Effector memory CD8-positive, alpha-beta T cell (primary cell): ENCODE data around the gene CACNA2D2.

Experiments used
- ATAC-seq: fragments of 150-1000 bp; cut with Tn5 transposase; replicated peaks from 2 replicates; pipeline ENCODE4 v1.10.0; 2021; ENCODE audit warnings: mild to moderate bottlenecking, moderate library complexity
- DNase-seq, 3 experiments: peaks; one replicate each; pipeline ENCODE4 v3.0.0; 2021
- H3K27ac Mint-ChIP-seq, 2 donors: one replicate each; pipeline ENCODE4 v1.8.0; 2022; ENCODE audit warnings: mild to moderate bottlenecking in 2 of 2, mixed read lengths in 2 of 2, moderate library complexity in 2 of 2
- H3K27me3 Mint-ChIP-seq, 2 donors: one replicate each; pipeline ENCODE4 v1.8.0; 2022; ENCODE audit warnings: mixed read lengths in 2 of 2
- H3K36me3 Mint-ChIP-seq: one replicate; pipeline ENCODE4 v1.8.0; 2022; ENCODE audit warnings: mild to moderate bottlenecking, moderate library complexity, mixed read lengths; ENCODE audit not compliant: insufficient read depth
- H3K4me1 Mint-ChIP-seq, 2 donors: one replicate each; pipeline ENCODE4 v1.8.0; 2022; ENCODE audit warnings: low read depth in 2 of 2, mixed read lengths in 2 of 2
- H3K4me3 Mint-ChIP-seq, 2 donors: one replicate each; pipeline ENCODE4 v1.8.0; 2022; ENCODE audit warnings: mild to moderate bottlenecking in 2 of 2, mixed read lengths in 2 of 2, moderate library complexity in 2 of 2
- H3K9me3 Mint-ChIP-seq, 2 donors: one replicate each; pipeline ENCODE4 v1.8.0; 2022; ENCODE audit warnings: mixed read lengths in 2 of 2
- total RNA-seq, 9 experiments: gene quantifications; one replicate each; lab custom pipeline; 2026; lab: John Stamatoyannopoulos, UW

Gene CACNA2D2
- total RNA-seq = 0.55 to 63.3 (median 3.2) reads per million in 9 experiments

DNA sequence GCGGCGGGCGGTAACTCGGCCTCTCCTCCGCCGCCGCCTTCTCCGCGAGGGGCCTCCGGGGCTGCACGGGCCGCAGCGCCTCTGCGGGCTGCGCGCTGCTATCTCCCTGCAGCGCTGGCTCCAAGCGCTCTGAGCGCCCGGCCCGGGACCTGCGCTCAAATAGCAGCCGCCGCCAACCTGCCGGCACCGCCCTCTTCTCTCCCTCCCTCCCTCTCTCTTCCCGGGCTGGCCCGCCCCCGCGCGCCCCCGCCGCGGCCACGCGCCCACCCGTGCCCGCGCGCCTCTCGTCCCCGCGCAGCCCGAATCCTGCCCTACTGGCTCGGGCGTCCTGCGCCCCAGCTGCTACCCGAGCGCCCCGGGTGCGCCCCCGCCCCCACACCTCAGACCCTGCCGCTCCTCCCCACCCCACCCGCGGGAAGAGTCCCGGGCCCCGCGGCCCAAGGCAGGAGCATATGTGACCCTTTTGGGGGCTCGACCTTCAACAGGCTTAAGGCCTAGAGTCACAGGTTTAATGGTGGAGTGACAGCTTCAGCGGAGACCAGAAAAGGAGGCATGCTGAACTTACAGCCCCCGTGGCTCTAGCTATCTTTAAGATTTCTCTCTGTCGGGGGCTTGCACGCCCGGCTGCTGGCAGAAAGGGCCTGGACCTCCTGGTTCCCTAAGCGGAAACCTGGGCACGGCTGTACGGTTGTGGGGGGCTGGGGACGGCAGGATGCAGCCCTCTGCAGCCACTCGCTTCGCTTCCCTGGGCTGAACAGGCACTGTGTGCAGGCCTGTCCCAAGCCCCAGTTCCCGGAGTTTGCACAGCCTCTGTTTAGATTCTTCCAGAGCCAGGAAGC is at the start of gene CACNA2D2:
Gene CACNA2D2, minus strand, starts transcription at position 131 of the 839 bp plus-strand sequence. CDS start 211 bp downstream, outside the sequence.
- ATAC-seq = peak; percentile 92
- Mint-ChIP-seq H3K4me1 (peaks cover 20 to 39% of the 10 kb centered on the region in 2 donors), H3K27ac (peak within 1 kb of the TSS; percentile 52 to 63), H3K9me3 (no peaks in the 10 kb centered on the region), H3K36me3 (peaks cover 19% of the 10 kb centered on the region), H3K27me3 (peaks cover 4 to 5% of the 10 kb centered on the region in 2 donors), H3K4me3 (peak within 1 kb of the TSS; percentile 83 to 85)
- peak; percentile 69 to 79 (median 78) for DNase-seq

DNA sequence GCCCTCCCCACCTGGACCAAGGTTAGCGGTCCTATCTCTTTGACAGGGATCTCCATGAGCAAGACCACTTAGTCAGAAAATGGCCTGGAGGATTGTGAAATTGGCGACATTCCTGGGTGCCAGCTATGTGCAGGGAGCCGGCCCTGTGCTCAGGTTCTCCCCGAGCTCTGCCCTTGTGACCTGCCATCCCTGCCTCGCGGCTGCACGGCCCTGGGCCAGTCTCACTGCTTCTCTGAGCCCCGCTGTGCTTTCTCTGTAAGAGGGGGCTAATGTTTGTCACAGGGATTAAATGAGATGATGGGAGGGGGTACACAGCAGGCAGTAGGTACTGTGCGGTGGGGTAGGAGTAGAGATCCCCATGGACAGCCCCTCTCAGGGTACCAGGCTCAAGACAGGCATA is 49.2 kb upstream of the CACNA2D2 start:
- DNase-seq (no peak), ATAC-seq (no peak)
- no peak overlapping the region for H3K27ac Mint-ChIP-seq
- peaks cover 8 to 10% of the 10 kb centered on the region in 2 donors for H3K4me1 Mint-ChIP-seq
- peaks cover 3% of the 10 kb centered on the region for H3K36me3 Mint-ChIP-seq
- no peaks in the 10 kb centered on the region for H3K27me3 Mint-ChIP-seq
- H3K9me3 Mint-ChIP-seq = no peaks in the 10 kb centered on the region
- H3K4me3 Mint-ChIP-seq = no peak overlapping the region

DNA sequence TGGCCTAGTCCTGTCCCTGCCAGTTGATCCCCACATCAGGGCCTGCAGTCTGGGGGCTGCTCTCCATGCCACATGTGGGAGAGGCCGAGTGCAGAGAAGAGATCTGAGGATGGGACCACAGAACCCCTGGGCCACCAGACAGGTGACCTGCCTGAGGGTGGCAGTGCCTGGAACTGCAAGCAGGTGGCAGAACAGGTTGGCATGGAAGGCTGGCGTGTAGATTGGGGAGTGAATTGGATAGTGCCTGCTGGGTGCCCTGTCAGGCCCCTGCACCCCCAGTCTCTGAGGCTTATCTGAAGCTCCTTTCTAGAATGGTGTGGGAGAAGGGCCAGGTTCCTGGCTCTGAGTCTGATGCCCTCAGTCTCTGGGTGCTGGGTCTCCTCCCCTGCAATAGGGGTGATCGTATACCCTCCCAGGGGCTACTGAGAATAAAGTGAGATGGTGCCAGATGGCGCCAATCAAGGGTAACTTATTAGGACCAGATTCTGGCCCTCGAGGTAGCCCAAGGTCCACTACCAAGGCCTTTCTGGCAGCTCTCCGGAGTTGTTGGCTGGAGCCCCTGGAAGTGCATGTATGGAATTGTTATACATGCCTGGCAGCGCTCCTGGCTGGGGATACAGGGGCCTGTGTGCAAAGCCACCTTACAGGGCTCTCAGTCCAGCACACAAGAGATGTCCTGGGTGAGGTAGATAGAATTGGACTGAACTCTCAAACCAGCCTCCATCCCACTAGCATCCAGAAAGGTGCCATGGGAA is 48.4 kb upstream of the CACNA2D2 start:
- ATAC-seq (no peak), DNase-seq (no peak)
- Mint-ChIP-seq H3K9me3 (no peaks in the 10 kb centered on the region), H3K4me1 (peaks cover 10 to 11% of the 10 kb centered on the region in 2 donors), H3K4me3 (no peak overlapping the region), H3K36me3 (peaks cover 3% of the 10 kb centered on the region), H3K27me3 (no peaks in the 10 kb centered on the region), H3K27ac (no peak overlapping the region)

DNA sequence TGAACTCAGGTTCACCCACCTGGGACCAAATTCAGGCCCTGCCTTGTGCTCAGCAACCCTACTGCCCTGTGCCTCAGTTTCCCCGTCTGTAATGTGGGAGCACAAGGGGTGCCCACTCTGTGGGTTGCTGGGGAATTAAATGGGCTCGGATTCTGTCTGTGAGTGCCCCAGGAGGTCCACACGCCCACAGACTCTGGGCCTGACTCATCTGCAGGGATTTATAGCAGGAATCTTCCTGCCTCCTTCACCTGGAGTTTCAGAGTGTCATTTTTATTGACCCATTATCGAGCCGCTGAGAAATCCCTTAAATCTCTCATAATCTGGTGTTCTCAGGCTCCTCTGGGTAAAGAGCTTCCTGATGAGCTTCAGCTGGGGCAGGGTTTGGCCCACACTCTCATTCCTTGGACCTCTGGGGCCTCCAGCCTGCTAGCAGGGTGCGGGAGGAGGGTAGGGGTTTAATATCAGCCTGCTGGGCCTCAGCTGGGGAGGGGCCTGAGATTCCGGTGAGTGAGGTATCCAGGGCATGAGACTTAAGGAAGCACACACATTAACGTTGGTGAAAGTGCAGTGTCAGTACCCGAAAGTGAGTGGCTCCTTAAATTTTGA is 47.7 kb upstream of the CACNA2D2 start:
- Mint-ChIP-seq H3K36me3 (peaks cover 3% of the 10 kb centered on the region), H3K27me3 (no peaks in the 10 kb centered on the region), H3K4me3 (no peak overlapping the region), H3K27ac (peak overlapping the region in 1 of 2 donors; percentile 32), H3K9me3 (no peaks in the 10 kb centered on the region), H3K4me1 (peaks cover 10 to 11% of the 10 kb centered on the region in 2 donors)
- no peak for ATAC-seq
- no peak for DNase-seq

DNA sequence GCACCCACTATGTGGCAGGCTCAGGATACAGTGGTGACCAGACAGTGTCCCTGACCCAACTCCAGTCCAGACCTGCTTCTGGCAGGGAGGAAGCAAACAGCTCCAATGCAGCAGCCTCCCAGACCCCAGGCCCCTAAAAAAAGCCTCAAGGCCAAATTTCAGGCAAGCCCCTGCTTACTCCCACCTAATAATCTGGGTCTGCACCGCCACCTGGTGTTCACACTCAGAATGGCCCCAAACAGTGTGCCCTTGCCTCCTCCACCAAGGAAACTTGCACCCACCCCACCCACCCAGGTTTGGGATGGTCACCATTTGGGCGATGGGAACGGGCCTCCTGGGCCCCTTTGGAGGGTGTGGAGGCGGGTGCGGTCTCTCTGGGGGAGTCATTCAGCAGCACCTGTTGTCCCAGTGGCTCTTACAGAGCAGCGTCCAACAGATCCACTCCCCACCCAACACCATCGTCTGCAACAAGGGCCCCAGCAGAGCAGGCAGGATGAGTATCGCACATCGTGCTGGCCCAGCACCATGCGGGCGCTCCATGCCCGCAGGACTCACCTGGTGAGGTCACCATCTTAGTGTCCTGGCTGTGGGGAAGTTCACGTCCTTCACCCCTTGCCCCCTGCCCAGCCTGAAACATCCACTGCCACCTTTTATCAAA is 46.8 kb upstream of the CACNA2D2 start:
- Mint-ChIP-seq H3K27me3 (no peaks in the 10 kb centered on the region), H3K4me1 (peaks cover 10 to 14% of the 10 kb centered on the region in 2 donors), H3K27ac (peak overlapping the region in 1 of 2 donors; percentile 4), H3K36me3 (peaks cover 5% of the 10 kb centered on the region), H3K4me3 (no peak overlapping the region), H3K9me3 (no peaks in the 10 kb centered on the region)
- DNase-seq = peak; percentile 67 to 71 (median 69)
- peak; percentile 80 for ATAC-seq

DNA sequence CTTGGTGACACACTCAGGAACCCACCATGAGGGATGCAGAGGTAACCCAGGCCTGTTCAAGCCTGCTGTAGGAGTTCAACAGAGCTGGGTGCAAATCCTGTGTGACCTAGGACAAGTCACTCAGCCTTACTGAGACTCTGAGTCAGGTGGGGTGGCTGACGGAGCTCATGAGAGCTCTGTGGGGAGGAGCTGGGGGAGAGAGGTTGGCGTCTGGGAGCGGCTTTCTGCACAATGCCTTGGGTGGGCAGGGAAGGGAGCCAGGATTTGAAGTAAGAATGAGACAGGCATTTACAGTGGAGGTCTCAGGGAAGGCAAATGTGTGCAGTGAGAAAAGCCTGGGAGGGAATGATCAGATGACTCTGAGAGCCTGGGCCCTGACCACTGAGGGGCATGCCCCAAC is 45.8 kb upstream of the CACNA2D2 start:
- H3K4me1 Mint-ChIP-seq = peaks cover 10 to 13% of the 10 kb centered on the region in 2 donors
- no peaks in the 10 kb centered on the region for H3K27me3 Mint-ChIP-seq
- peaks cover 6% of the 10 kb centered on the region for H3K36me3 Mint-ChIP-seq
- H3K9me3 Mint-ChIP-seq = no peaks in the 10 kb centered on the region
- ATAC-seq (no peak), DNase-seq (no peak)
- peak overlapping the region in 1 of 2 donors; percentile 4 for H3K27ac Mint-ChIP-seq
- H3K4me3 Mint-ChIP-seq = no peak overlapping the region

DNA sequence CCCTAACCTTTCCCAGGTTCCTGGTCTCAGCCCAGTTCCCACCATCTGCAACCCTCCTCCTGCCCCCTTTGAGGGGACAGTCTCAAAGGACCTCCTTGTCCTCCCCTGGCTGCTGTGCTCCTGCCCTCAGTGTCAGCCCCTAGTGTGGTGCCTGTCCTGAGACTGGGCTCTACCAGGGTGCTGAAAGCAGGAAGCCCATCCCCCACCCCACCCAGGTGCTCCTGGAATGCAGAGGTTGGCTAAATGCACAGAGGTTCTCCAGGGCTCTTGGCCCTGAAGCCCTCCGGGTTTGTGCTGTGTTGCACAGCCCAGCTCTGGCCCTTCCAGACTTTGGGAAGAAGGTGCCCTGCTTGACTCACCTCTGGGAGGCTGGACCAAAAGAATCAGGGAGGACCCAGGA is 42.3 kb upstream of the CACNA2D2 start:
- peak overlapping the region in 1 of 2 donors; percentile 23 for H3K4me3 Mint-ChIP-seq
- peaks cover 0 to 9% of the 10 kb centered on the region in 2 donors for H3K27me3 Mint-ChIP-seq
- H3K27ac Mint-ChIP-seq = peak overlapping the region in 1 of 2 donors; percentile 92
- ATAC-seq (no peak), DNase-seq (no peak)
- H3K9me3 Mint-ChIP-seq = no peaks in the 10 kb centered on the region
- H3K36me3 Mint-ChIP-seq = peaks cover 10% of the 10 kb centered on the region
- peaks cover 15 to 17% of the 10 kb centered on the region in 2 donors for H3K4me1 Mint-ChIP-seq

DNA sequence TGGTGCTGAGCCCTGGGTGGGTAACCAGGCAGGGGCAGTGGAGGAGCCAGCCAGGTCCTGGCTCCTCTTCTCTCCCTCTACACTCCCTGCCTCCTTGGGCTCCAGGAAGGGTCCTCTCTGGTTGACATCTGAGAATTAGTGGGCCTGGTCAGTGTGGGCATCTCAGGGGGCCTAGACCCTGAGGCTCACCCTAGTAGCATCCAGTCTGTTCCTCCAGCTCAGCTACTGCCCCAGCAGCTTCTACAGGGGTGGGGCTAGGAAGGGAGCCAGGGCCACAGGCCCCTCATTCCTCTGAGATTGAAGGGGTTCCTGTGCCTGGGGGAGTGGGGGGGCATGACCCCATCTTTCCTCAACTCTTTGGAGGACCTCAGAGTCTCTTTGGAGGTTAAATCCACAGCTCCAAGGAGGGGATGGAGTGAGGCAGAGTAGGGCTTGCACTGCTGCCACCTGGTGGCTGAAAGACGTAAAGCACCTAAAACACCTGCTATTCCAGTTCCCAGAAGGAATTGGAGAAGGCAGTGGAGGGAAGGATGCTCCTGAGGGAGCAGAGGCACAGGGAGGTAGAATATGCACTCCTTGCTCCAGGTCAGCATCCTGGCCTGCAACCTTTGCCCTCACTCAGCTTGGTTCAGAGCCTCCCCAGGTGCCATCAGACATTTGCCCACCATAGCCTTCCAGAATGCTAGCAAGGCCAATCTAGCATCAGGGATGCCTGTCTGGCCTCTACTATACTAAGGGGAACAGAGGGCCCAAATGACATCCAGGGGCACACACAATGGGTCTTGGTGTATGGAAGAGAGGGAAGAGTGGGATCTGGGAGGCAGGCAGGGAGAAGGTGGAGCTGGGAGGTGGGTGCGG is 39.0 kb upstream of the CACNA2D2 start:
- Mint-ChIP-seq H3K36me3 (peaks cover 7% of the 10 kb centered on the region), H3K4me3 (no peak overlapping the region), H3K4me1 (peaks cover 12 to 15% of the 10 kb centered on the region in 2 donors), H3K27me3 (peaks cover 15 to 43% of the 10 kb centered on the region in 2 donors), H3K9me3 (no peaks in the 10 kb centered on the region), H3K27ac (peak overlapping the region in 1 of 2 donors; percentile 46)
- peak; percentile 75 for ATAC-seq
- peak; percentile 51 to 66 (median 64) for DNase-seq

DNA sequence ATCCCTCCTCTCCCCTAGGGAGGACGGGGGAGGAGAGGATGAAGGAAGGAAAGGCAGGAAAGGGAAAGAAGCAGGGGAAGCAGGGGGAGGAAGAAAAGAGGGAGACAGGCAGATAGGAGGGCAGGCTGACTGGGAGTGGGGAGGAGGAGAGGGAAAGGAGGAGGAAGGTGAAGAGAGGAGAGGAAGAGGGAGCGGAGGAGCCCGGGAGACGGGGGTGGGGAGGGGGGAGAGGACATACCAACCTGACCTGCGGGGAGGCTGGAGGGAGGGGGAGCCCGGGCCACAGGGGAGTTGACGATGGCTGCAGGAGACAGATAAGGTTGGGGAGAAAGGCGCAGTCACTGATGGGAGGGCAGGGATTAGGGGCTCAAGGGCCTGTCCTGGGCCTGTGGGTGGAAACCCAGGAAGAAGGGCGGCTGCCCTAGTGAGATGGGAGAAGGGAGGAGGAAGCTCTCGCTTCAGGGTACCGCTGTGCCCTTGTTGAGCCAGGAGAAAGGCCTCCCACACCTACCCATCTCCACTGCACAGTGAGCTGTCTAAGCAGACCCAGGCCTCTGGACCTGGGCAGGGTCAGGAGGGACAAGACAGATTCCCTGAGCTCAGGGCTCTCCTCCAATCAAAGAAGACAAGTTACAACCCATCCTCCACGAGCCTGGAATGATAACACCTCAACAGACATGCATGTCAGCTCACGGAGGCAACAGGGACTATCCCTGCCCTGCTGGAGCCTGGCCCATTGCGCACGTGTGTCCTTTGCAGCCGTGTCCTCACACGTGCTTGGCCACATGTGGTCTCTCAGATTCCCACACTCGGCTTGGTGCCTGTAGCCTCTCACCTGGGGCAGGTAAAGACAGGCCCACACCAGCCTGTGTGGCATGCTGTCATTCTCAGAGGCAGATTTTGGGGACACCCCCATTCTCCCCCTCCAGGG is 36.2 kb upstream of the CACNA2D2 start:
- H3K36me3 Mint-ChIP-seq = peaks cover 3% of the 10 kb centered on the region
- peaks cover 6 to 11% of the 10 kb centered on the region in 2 donors for H3K4me1 Mint-ChIP-seq
- ATAC-seq (no peak), DNase-seq (no peak)
- H3K27me3 Mint-ChIP-seq = peaks cover 31 to 70% of the 10 kb centered on the region in 2 donors
- H3K9me3 Mint-ChIP-seq = no peaks in the 10 kb centered on the region
- no peak overlapping the region for H3K4me3 Mint-ChIP-seq
- H3K27ac Mint-ChIP-seq = no peak overlapping the region

DNA sequence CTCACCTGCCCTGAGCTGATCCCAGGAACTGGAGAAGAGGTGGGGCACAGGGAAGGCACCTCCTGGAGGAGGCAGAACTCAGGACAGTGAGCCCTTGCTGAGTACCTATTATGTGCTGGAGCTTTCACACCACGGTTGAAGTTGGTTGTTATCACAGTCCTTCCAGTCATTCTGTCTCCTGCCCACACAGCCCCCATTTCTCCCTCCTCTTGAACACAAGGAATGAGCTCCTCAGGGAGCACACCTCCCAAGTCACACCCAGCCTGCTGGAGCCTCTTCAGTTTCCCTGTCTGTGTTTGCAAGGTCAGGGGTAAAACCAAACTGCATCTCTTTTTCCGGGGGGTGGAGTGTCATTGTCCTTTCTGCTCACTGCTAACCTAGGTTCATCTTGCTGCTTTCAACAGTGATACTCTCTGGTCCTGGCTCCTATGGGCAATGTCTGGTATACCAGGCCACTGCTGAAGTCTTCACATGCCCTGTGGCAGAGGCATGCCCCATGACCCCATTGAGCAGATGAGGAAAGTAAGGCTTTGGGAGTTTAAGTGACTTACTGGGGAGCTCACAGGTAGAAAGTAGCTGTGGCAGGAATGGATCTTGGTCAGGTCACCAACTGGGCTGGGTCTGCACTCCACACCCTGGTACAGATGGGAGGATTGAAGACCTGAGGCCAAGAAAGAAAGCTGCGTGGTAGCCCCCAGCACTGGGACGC is 34.1 kb upstream of the CACNA2D2 start:
- Mint-ChIP-seq H3K36me3 (peaks cover 3% of the 10 kb centered on the region), H3K27ac (peak overlapping the region in 1 of 2 donors; percentile 1), H3K9me3 (no peaks in the 10 kb centered on the region), H3K27me3 (peaks cover 31 to 78% of the 10 kb centered on the region in 2 donors), H3K4me1 (peaks cover 6 to 10% of the 10 kb centered on the region in 2 donors), H3K4me3 (no peak overlapping the region)
- DNase-seq (no peak), ATAC-seq (no peak)
